Measurements from ENCODE around the gene B3GNT3. TPM values are rescaled to one million over a fixed set of nuclear protein-coding genes. Genes with fewer than 3 reads are reported as not detected.

Gene B3GNT3
- total and polyA plus RNA-seq, 9 of the 15 experiments (the other 6 are each of a cell fraction or from before 2014, with no cell fraction given): 0.06 to 0.11 (median 0.07) TPM; not detected in 6

GRCh38 chr19:17767559-17767958 lies 27.4 kb upstream of the B3GNT3 start:
- intact Hi-C loops (cut with micrococcal nuclease) (no loop called here), in situ Hi-C loops (cut with MboI) (no loop called here)
- Histone ChIP-seq H3K9ac (ENCODE audit: insufficient read depth in 1 of 2, low read depth in 2 of 2, low read length in 2 of 2) (no peak overlapping the region), H3K79me2 (ENCODE audit: control insufficient read depth, insufficient read depth, low read length) (no peaks in the 10 kb centered on the region), H3K4me2 (ENCODE audit: insufficient read depth, low read length) (no peak overlapping the region), H3K9me3 (replicated peaks; ENCODE audit: control insufficient read depth, insufficient read depth, low read depth, low read length) (no peaks in the 10 kb centered on the region), H3K36me3 (ENCODE audit: control insufficient read depth, insufficient read depth, low read length) (peaks cover 77% of the 10 kb centered on the region; the same call in 2 of the 3 replicates), H3K4me1 (replicated peaks in 1 of 2; ENCODE audit: control insufficient read depth in 2 of 2, insufficient read depth in 2 of 2, low read length in 2 of 2) (peaks cover 0 to 5% of the 10 kb centered on the region in 2 experiments; a peak in 3 of 5 replicates), H4K20me1 (replicated peaks; ENCODE audit: control insufficient read depth, insufficient read depth, low read length) (0 out of 2 replicates have a peak, but pooled peaks cover 1% of the 10 kb centered on the region), H3K9me1 (ENCODE audit: control insufficient read depth, insufficient read depth, low read length) (peaks cover 5% of the 10 kb centered on the region), H3K4me3 (no peak overlapping the region), H3K27ac (ENCODE audit: extremely low read depth, low read depth, low read length) (no peak overlapping the region), H3K27me3 (ENCODE audit: control insufficient read depth in 2 of 2, insufficient read depth in 2 of 2, low read length in 2 of 2) (no peaks in the 10 kb centered on the region), H2AFZ (ENCODE audit: low read depth, low read length) (no peak overlapping the region)
- no peak for ATAC-seq
- ChIA-PET POLR2A (interaction anchor here (0.6 kb wide), 1 partner anchor 10 kb away, joined by 3 read pairs; no protein-coding TSS in a partner anchor), CTCF (ENCODE audit: low intra/inter-chr PET ratio) (no interaction called here)
- TF ChIP-seq MAX (CRISPR knock-in tag; IDR thresholded peaks at IDR 0.05) (no peak), ZNF518B (CRISPR knock-in tag; IDR thresholded peaks at IDR 0.05) (no peak), NFIC (IDR thresholded peaks at IDR 0.05) (peak; percentile 73)
- TF ChIP-seq, protein P1, sequence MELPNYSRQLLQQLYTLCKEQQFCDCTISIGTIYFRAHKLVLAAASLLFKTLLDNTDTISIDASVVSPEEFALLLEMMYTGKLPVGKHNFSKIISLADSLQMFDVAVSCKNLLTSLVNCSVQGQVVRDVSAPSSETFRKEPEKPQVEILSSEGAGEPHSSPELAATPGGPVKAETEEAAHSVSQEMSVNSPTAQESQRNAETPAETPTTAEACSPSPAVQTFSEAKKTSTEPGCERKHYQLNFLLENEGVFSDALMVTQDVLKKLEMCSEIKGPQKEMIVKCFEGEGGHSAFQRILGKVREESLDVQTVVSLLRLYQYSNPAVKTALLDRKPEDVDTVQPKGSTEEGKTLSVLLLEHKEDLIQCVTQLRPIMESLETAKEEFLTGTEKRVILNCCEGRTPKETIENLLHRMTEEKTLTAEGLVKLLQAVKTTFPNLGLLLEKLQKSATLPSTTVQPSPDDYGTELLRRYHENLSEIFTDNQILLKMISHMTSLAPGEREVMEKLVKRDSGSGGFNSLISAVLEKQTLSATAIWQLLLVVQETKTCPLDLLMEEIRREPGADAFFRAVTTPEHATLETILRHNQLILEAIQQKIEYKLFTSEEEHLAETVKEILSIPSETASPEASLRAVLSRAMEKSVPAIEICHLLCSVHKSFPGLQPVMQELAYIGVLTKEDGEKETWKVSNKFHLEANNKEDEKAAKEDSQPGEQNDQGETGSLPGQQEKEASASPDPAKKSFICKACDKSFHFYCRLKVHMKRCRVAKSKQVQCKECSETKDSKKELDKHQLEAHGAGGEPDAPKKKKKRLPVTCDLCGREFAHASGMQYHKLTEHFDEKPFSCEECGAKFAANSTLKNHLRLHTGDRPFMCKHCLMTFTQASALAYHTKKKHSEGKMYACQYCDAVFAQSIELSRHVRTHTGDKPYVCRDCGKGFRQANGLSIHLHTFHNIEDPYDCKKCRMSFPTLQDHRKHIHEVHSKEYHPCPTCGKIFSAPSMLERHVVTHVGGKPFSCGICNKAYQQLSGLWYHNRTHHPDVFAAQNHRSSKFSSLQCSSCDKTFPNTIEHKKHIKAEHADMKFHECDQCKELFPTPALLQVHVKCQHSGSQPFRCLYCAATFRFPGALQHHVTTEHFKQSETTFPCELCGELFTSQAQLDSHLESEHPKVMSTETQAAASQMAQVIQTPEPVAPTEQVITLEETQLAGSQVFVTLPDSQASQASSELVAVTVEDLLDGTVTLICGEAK (IDR thresholded peaks at IDR 0.05): 0 out of 2 replicates have a peak, but pooled peaks have one; percentile 26
- TF ChIP-seq, protein P1 (CRISPR knock-in tag; IDR thresholded peaks at IDR 0.05): no peak
- DNase-seq (ENCODE audit: extremely low read depth in 1 of 4, low spot score in 3 of 4): no peak
- FAIRE-seq: peak; percentile 42
- WGBS (ENCODE audit: insufficient coverage, low coverage, missing lambda C conversion rate): 87% methylated on average over 1 of the region's 1 CpG
- TSS peak; percentile 30 for BruUV-seq (replicated peaks)

Data from K562 (cell line).